HepG2 (cell line): ENCODE measurements around the gene OR2A2. TPM values are rescaled to one million over a fixed set of nuclear protein-coding genes. Genes with fewer than 3 reads are reported as not detected.

Source experiments
- HHEX ChIP-seq: IDR thresholded peaks from 2 replicates; pipeline ENCODE4 v1.6.1; 2016; ENCODE audit warnings: control low read depth
- KAT8 ChIP-seq: IDR thresholded peaks from 2 replicates; pipeline ENCODE4 v1.6.1; 2016; ENCODE audit warnings: missing genetic modification reagents, missing compliant biosample characterization
- MIER2 ChIP-seq: IDR thresholded peaks from 2 replicates; pipeline ENCODE4 v1.6.1; 2016; ENCODE audit warnings: missing biosample characterization, missing genetic modification reagents
- MTA1 ChIP-seq: sonication (generic); formaldehyde crosslinking; IDR thresholded peaks from 2 replicates; pipeline ENCODE4 v1.4.0; 2020; ENCODE audit warnings: missing genetic modification reagents, mild to moderate bottlenecking, borderline replicate concordance
- MTA3 ChIP-seq: sonication (generic); formaldehyde crosslinking; IDR thresholded peaks from 2 replicates; pipeline ENCODE4 v1.4.0; 2020; ENCODE audit warnings: missing genetic modification reagents
- RARA ChIP-seq: IDR thresholded peaks from 2 replicates; pipeline ENCODE4 v1.6.1; 2016; ENCODE audit warnings: missing genetic modification reagents, missing compliant biosample characterization
- SOX5 ChIP-seq: IDR thresholded peaks from 2 replicates; pipeline ENCODE4 v1.6.1; 2016; ENCODE audit warnings: borderline replicate concordance
- SOX6 ChIP-seq, 2 experiments: fragments of 450-650 bp in 1 of 2; sonication (generic) in 1 of 2; formaldehyde crosslinking in 1 of 2; IDR thresholded peaks; 2 replicates each; pipeline versions ENCODE4 v1.4.0 to v1.6.1; 2017 to 2020; ENCODE audit warnings: antibody characterized with exemption in 1 of 2, mild to moderate bottlenecking in 1 of 2, missing genetic modification reagents in 1 of 2
- SRSF4 ChIP-seq: fragments of 200-400 bp; formaldehyde crosslinking; IDR thresholded peaks from one replicate; pipeline ENCODE4 v1.6.1; 2018; ENCODE audit warnings: mild to moderate bottlenecking, low read depth, low read length, moderate library complexity; ENCODE audit not compliant: poor library complexity, severe bottlenecking
- ZFY ChIP-seq: sonication (generic); formaldehyde crosslinking; IDR thresholded peaks from 2 replicates; pipeline ENCODE4 v1.4.0; 2020; ENCODE audit warnings: missing genetic modification reagents
- ZNF33B ChIP-seq: sonication (generic); formaldehyde crosslinking; IDR thresholded peaks from 2 replicates; pipeline ENCODE4 v1.5.1; 2020; ENCODE audit warnings: mild to moderate bottlenecking, missing genetic modification reagents
- ZNF839 ChIP-seq: sonication (generic); formaldehyde crosslinking; IDR thresholded peaks from 2 replicates; pipeline ENCODE4 v1.4.0; 2020; ENCODE audit warnings: missing genetic modification reagents, mild to moderate bottlenecking, borderline replicate concordance
- polyA plus RNA-seq, 8 experiments: library from polyadenylated mRNA; depleted of rRNA in 3 of 8; stranded (reverse) in 7 of 8; unstranded in 1 of 8; fragments of >200 nt; fragmentation: Illumina TruSeq in 4 of 8; extraction: Trizol in 4 of 8; gene quantifications; 2 replicates each; pipeline versions ENCODE4 v1.2.1 to v1.2.3, GENCODE V29; 2011 to 2016; ENCODE audit warnings: low read depth in 4 of 8, missing spikeins in 1 of 8, mixed read lengths in 1 of 8; ENCODE audit not compliant: insufficient read depth in 1 of 8
- total RNA-seq, 5 experiments: library from RNA; depleted of rRNA; stranded (reverse); fragments of >200 nt; fragmentation: Illumina TruSeq; extraction: Trizol; gene quantifications; 2 replicates each; pipeline ENCODE4 v1.2.3, GENCODE V29; 2016; ENCODE audit warnings: low read depth in 1 of 5
- TF ChIP-seq, protein P1 (sequence below): sonication (generic); formaldehyde crosslinking; IDR thresholded peaks from 2 replicates; pipeline ENCODE4 v1.4.0; 2020; ENCODE audit warnings: mild to moderate bottlenecking, missing genetic modification reagents
- TF ChIP-seq, protein P2 (sequence below): sonication (generic); formaldehyde crosslinking; IDR thresholded peaks from 2 replicates; pipeline ENCODE4 v1.5.1; 2020; ENCODE audit warnings: missing genetic modification reagents, mild to moderate bottlenecking, borderline replicate concordance
- TF ChIP-seq, protein P3 (sequence below): sonication (generic); formaldehyde crosslinking; IDR thresholded peaks from 2 replicates; pipeline ENCODE4 v1.4.0; 2020; ENCODE audit warnings: missing genetic modification reagents

Gene OR2A2
- total and polyA plus RNA-seq, 2 of the 13 experiments (the other 11 are each of a cell fraction or from before 2014, with no cell fraction given), result not detected

DNA sequence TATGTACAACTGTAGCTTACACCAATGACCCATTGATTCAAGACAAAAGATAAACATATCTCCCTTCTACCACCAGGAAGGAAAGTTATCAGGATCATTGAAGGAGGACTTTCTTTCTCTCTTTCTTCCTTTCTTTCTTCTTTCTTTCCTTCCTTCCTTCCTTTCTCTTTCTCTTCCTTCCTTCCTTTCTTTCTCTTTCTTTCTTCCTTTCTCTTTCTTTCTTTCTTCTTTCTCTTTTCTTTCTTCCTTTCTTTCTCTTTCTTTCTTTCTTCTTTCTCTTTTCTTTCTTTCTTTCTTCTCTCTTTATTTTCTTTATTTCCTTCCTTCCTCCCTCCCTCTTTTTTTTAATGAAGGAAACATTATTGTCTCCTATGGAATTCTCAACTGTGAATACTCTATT lies 10.6 kb upstream of the OR2A2 start (continued):
- TF ChIP-seq, protein P1, sequence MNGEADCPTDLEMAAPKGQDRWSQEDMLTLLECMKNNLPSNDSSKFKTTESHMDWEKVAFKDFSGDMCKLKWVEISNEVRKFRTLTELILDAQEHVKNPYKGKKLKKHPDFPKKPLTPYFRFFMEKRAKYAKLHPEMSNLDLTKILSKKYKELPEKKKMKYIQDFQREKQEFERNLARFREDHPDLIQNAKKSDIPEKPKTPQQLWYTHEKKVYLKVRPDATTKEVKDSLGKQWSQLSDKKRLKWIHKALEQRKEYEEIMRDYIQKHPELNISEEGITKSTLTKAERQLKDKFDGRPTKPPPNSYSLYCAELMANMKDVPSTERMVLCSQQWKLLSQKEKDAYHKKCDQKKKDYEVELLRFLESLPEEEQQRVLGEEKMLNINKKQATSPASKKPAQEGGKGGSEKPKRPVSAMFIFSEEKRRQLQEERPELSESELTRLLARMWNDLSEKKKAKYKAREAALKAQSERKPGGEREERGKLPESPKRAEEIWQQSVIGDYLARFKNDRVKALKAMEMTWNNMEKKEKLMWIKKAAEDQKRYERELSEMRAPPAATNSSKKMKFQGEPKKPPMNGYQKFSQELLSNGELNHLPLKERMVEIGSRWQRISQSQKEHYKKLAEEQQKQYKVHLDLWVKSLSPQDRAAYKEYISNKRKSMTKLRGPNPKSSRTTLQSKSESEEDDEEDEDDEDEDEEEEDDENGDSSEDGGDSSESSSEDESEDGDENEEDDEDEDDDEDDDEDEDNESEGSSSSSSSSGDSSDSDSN (CRISPR knock-in tag), result no peak
- TF ChIP-seq ZFY (no peak), RARA (CRISPR knock-in tag) (no peak), MIER2 (CRISPR knock-in tag) (no peak), MTA1 (no peak), SOX6 (IDR thresholded peaks at IDR 0.05) (no peak), SOX6 (CRISPR knock-in tag; IDR thresholded peaks at IDR 0.05) (no peak), KAT8 (CRISPR knock-in tag) (no peak), MTA3 (no peak), ZNF33B (CRISPR knock-in tag) (no peak), SRSF4 (no peak), ZNF839 (no peak), HHEX (CRISPR knock-in tag) (no peak), SOX5 (CRISPR knock-in tag) (no peak)
- TF ChIP-seq, protein P2, sequence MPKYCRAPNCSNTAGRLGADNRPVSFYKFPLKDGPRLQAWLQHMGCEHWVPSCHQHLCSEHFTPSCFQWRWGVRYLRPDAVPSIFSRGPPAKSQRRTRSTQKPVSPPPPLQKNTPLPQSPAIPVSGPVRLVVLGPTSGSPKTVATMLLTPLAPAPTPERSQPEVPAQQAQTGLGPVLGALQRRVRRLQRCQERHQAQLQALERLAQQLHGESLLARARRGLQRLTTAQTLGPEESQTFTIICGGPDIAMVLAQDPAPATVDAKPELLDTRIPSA (CRISPR knock-in tag), result no peak
- TF ChIP-seq, protein P3, sequence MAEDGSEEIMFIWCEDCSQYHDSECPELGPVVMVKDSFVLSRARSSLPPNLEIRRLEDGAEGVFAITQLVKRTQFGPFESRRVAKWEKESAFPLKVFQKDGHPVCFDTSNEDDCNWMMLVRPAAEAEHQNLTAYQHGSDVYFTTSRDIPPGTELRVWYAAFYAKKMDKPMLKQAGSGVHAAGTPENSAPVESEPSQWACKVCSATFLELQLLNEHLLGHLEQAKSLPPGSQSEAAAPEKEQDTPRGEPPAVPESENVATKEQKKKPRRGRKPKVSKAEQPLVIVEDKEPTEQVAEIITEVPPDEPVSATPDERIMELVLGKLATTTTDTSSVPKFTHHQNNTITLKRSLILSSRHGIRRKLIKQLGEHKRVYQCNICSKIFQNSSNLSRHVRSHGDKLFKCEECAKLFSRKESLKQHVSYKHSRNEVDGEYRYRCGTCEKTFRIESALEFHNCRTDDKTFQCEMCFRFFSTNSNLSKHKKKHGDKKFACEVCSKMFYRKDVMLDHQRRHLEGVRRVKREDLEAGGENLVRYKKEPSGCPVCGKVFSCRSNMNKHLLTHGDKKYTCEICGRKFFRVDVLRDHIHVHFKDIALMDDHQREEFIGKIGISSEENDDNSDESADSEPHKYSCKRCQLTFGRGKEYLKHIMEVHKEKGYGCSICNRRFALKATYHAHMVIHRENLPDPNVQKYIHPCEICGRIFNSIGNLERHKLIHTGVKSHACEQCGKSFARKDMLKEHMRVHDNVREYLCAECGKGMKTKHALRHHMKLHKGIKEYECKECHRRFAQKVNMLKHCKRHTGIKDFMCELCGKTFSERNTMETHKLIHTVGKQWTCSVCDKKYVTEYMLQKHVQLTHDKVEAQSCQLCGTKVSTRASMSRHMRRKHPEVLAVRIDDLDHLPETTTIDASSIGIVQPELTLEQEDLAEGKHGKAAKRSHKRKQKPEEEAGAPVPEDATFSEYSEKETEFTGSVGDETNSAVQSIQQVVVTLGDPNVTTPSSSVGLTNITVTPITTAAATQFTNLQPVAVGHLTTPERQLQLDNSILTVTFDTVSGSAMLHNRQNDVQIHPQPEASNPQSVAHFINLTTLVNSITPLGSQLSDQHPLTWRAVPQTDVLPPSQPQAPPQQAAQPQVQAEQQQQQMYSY (CRISPR knock-in tag), result no peak
